ENCODE measurements around the gene SIVA1.

DNA sequence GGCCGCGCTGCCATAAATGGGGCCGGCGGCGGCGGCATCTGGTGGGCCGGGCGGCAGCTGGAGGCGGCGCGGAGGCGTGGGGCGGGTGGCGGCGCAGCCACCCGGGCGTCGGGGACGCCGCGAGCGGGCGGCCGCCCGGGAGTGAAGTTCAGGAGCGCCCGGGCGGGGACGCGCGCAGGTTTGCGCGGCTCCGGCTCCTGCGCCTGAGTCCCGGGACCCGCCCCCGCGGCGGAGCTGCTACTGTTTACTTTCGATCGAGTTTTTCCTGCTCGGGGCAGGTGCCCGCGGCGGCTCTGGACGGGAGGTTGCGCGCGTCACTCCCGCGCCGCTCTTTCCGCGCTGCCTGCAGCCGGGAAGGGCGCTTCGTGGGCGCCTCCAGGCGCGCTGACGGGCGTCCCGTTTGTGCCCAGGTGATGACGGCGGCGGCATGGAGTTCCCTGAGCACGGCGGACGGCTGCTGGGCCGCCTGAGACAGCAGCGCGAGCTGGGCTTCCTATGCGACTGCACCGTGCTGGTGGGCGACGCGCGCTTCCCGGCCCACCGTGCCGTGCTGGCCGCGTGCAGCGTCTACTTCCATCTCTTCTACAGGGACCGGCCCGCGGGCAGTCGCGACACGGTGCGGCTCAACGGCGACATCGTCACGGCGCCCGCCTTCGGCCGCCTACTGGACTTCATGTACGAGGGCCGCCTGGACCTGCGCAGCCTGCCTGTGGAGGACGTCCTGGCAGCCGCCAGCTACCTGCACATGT, 48.0 kb downstream of the SIVA1 start, which contains the start of gene ZBTB42:
- TF ChIP-seq, protein P1, sequence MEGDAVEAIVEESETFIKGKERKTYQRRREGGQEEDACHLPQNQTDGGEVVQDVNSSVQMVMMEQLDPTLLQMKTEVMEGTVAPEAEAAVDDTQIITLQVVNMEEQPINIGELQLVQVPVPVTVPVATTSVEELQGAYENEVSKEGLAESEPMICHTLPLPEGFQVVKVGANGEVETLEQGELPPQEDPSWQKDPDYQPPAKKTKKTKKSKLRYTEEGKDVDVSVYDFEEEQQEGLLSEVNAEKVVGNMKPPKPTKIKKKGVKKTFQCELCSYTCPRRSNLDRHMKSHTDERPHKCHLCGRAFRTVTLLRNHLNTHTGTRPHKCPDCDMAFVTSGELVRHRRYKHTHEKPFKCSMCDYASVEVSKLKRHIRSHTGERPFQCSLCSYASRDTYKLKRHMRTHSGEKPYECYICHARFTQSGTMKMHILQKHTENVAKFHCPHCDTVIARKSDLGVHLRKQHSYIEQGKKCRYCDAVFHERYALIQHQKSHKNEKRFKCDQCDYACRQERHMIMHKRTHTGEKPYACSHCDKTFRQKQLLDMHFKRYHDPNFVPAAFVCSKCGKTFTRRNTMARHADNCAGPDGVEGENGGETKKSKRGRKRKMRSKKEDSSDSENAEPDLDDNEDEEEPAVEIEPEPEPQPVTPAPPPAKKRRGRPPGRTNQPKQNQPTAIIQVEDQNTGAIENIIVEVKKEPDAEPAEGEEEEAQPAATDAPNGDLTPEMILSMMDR (IDR thresholded peaks at IDR 0.05): no peak
- TF ChIP-seq, protein P2, sequence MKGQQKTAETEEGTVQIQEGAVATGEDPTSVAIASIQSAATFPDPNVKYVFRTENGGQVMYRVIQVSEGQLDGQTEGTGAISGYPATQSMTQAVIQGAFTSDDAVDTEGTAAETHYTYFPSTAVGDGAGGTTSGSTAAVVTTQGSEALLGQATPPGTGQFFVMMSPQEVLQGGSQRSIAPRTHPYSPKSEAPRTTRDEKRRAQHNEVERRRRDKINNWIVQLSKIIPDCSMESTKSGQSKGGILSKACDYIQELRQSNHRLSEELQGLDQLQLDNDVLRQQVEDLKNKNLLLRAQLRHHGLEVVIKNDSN (IDR thresholded peaks at IDR 0.05; ENCODE audit: borderline replicate concordance, low read depth): no peak
- TF ChIP-seq RAD21 (IDR thresholded peaks at IDR 0.05; ENCODE audit: low read length) (no peak), POLR2AphosphoS5 (IDR thresholded peaks at IDR 0.05; ENCODE audit: low read depth, low read length) (no peak)
- TF ChIP-seq, protein P3, sequence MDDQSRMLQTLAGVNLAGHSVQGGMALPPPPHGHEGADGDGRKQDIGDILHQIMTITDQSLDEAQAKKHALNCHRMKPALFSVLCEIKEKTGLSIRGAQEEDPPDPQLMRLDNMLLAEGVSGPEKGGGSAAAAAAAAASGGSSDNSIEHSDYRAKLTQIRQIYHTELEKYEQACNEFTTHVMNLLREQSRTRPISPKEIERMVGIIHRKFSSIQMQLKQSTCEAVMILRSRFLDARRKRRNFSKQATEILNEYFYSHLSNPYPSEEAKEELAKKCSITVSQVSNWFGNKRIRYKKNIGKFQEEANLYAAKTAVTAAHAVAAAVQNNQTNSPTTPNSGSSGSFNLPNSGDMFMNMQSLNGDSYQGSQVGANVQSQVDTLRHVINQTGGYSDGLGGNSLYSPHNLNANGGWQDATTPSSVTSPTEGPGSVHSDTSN (IDR thresholded peaks at IDR 0.05): no peak
